Measurements from ENCODE around the gene CR1. TPM values are rescaled to one million over a fixed set of nuclear protein-coding genes. Genes with fewer than 3 reads are reported as not detected.

Gene CR1
- total RNA-seq, 1 donor from 2014 or later: 2.0 TPM

- no peak for TF ChIP-seq CTCF (IDR thresholded peaks at IDR 0.05; ENCODE audit: borderline replicate concordance)
- Histone ChIP-seq H3K9me3 (replicated peaks) (no peaks in the 10 kb centered on the region), H3K36me3 (no peaks in the 10 kb centered on the region), H3K27ac (replicated peaks) (no peak overlapping the region), H3K4me1 (peaks cover 16% of the 10 kb centered on the region), H3K4me3 (no peak overlapping the region), H3K27me3 (ENCODE audit: low read depth) (peaks cover 33% of the 10 kb centered on the region)
- DNase-seq: no peak
- intact Hi-C loops (cut with micrococcal nuclease): no loop called here
Measured at GRCh38 chr1:207647671-207648333, 151.8 kb downstream of the CR1 start.

GRCh38 chr1:207648334-207649209 lies 152.6 kb downstream of the CR1 start:
- Histone ChIP-seq H3K4me1 (peaks cover 16% of the 10 kb centered on the region), H3K27ac (replicated peaks) (no peak overlapping the region), H3K4me3 (no peak overlapping the region), H3K9me3 (replicated peaks) (no peaks in the 10 kb centered on the region), H3K36me3 (no peaks in the 10 kb centered on the region), H3K27me3 (ENCODE audit: low read depth) (peaks cover 26% of the 10 kb centered on the region)
- intact Hi-C loops (cut with micrococcal nuclease): no loop called here
- no peak for TF ChIP-seq CTCF (IDR thresholded peaks at IDR 0.05; ENCODE audit: borderline replicate concordance)
- no peak for DNase-seq

- intact Hi-C loops (cut with micrococcal nuclease): no loop called here
- no peak for DNase-seq
- H3K4me1 ChIP-seq: peaks cover 13% of the 10 kb centered on the region
- TF ChIP-seq CTCF (IDR thresholded peaks at IDR 0.05; ENCODE audit: borderline replicate concordance): no peak
- no peak overlapping the region for H3K4me3 ChIP-seq
- peaks cover 23% of the 10 kb centered on the region for H3K27me3 ChIP-seq (ENCODE audit: low read depth)
- no peak overlapping the region for H3K27ac ChIP-seq (replicated peaks)
- no peaks in the 10 kb centered on the region for H3K36me3 ChIP-seq
- H3K9me3 ChIP-seq (replicated peaks): no peaks in the 10 kb centered on the region
Measured at GRCh38 chr1:207649210-207649753, 153.3 kb downstream of the CR1 start.

- intact Hi-C loops (cut with micrococcal nuclease): no loop called here
- no peak overlapping the region for H3K27ac ChIP-seq (replicated peaks)
- H3K4me3 ChIP-seq: no peak overlapping the region
- DNase-seq: no peak
- H3K27me3 ChIP-seq (ENCODE audit: low read depth): peaks cover 20% of the 10 kb centered on the region
- no peaks in the 10 kb centered on the region for H3K9me3 ChIP-seq (replicated peaks)
- peaks cover 5% of the 10 kb centered on the region for H3K4me1 ChIP-seq
- H3K36me3 ChIP-seq: no peaks in the 10 kb centered on the region
- TF ChIP-seq CTCF (IDR thresholded peaks at IDR 0.05; ENCODE audit: borderline replicate concordance): no peak
Measured at GRCh38 chr1:207649865-207650580, 154.1 kb downstream of the CR1 start.

- no peak for DNase-seq
- intact Hi-C loops (cut with micrococcal nuclease): no loop called here
- Histone ChIP-seq H3K4me3 (no peak overlapping the region), H3K27ac (replicated peaks) (no peak overlapping the region), H3K27me3 (ENCODE audit: low read depth) (peaks cover 12% of the 10 kb centered on the region), H3K4me1 (no peaks in the 10 kb centered on the region), H3K36me3 (no peaks in the 10 kb centered on the region), H3K9me3 (replicated peaks) (no peaks in the 10 kb centered on the region)
- no peak for TF ChIP-seq CTCF (IDR thresholded peaks at IDR 0.05; ENCODE audit: borderline replicate concordance)
Measured at GRCh38 chr1:207651583-207651982, 155.6 kb downstream of the CR1 start.

All from left ventricle myocardium inferior (tissue), 1 donor.